Coronary artery (tissue), 2 donors: ENCODE results near the gene REXO1.
A peak's percentile ranks its signal among the peaks of the same experiment; 100 is the strongest.

Source experiments
- DNase-seq: peaks from one replicate; pipeline ENCODE4 v3.0.0-alpha.2; 2017; ENCODE audit warnings: low spot score
- H3K27ac ChIP-seq, 2 donors: fragments of 200-600 bp; sonication (generic); one replicate each; pipeline ENCODE4 v1.5.1; 2016 to 2019
- H3K4me3 ChIP-seq: fragments of 200-600 bp; sonication (generic); 2 replicates; pipeline ENCODE4 v1.5.1; 2016; ENCODE audit warnings: mild to moderate bottlenecking, moderate library complexity
- TF ChIP-seq, protein P1 (sequence below): fragments of 200-600 bp; sonication (generic); IDR thresholded peaks from one replicate; pipeline ENCODE4 v1.5.1; 2019; ENCODE audit warnings: antibody characterized with exemption

Gene REXO1

DNA sequence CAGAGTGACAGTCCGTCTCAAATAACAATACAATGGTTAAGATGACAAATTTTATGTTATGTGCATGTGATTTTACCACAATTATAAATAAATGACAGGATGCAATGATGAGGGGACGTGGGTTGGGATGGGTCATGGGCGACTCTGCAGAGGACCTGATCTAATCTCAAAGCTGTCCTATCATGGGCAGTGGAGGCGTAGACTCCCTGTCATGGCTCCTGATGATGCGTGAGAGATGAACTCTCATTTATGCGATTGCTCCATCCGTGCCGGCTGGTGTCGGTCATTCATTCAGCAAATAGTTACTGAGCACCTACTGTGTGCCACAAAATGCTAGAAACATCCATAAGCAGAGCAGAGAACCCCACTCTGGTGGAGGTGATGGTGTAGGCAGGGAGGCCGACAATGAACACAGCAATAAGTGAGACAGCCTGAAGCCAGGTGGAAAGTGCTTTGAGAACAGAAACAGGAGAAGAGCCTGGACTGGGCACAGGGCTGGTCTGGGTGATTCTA lies 1.7 kb upstream of the REXO1 start:
- DNase-seq, result no peak
- TF ChIP-seq, protein P1, sequence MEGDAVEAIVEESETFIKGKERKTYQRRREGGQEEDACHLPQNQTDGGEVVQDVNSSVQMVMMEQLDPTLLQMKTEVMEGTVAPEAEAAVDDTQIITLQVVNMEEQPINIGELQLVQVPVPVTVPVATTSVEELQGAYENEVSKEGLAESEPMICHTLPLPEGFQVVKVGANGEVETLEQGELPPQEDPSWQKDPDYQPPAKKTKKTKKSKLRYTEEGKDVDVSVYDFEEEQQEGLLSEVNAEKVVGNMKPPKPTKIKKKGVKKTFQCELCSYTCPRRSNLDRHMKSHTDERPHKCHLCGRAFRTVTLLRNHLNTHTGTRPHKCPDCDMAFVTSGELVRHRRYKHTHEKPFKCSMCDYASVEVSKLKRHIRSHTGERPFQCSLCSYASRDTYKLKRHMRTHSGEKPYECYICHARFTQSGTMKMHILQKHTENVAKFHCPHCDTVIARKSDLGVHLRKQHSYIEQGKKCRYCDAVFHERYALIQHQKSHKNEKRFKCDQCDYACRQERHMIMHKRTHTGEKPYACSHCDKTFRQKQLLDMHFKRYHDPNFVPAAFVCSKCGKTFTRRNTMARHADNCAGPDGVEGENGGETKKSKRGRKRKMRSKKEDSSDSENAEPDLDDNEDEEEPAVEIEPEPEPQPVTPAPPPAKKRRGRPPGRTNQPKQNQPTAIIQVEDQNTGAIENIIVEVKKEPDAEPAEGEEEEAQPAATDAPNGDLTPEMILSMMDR, result no peak

DNA sequence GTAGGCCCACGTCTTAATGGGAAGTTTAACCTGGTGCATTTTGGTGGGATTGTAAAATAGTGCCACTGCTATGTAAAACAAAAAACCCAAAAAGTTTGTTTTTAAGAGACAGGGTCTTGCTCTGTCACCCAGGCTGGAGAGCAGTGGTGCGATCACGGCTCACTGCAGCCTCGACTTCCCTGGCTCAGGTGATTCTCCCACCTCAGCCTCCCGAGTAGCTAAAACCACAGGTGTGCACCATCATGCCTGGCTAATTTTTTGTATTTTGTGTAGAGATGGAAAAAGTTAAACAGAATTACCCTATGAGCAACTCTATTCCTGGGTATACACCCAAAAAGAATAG lies 820 bp upstream of the REXO1 start:
- Histone ChIP-seq H3K27ac (no peak overlapping the region), H3K4me3 (peak overlapping the region; percentile 98)
- TF ChIP-seq, protein P1, result no peak
- no peak for DNase-seq

More for the DNA sequence above, 1.7 kb upstream of the REXO1 start:
- H3K4me3 ChIP-seq, result no peak overlapping the region
- no peak overlapping the region for H3K27ac ChIP-seq

DNA sequence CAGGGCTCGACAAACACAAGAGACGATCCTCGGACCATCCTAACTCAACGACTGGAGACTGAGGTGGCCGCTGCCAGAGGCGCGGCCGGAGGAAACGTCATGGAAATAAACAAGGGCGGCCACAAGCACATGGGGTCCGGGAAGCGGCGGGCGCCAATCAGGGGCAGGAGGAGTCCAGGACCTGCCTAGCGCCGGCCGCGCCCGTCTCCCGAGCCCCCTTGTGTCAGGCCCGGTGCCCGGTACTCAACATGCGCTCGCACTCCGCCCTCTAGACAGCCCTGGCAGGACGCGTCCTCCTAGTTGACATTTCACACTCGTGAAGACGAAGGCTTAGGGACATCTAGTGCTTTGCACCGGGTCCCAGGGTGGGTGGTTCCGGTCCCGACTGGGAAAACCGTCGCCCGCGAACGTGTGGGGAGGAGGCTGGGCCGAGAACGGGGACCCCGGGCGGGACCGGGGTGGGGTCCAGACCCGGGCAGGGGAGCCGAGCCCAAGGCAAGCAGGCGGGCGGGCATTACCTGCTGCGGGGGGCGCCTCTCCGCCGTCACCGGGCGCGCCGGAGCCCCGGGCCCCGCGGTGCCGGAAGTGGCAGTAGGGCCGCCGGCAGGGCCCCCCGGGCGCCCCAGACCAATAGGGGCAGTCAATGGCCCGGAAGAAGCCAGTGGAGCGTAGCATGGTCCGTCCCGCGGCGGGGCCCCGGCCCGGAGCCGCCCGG lies 442 bp downstream of the REXO1 start:
- DNase-seq, result no peak
- peak overlapping the region; percentile 98 for H3K4me3 ChIP-seq
- peak overlapping the region; percentile 96 to 98 for H3K27ac ChIP-seq
- TF ChIP-seq, protein P1, result no peak

DNA sequence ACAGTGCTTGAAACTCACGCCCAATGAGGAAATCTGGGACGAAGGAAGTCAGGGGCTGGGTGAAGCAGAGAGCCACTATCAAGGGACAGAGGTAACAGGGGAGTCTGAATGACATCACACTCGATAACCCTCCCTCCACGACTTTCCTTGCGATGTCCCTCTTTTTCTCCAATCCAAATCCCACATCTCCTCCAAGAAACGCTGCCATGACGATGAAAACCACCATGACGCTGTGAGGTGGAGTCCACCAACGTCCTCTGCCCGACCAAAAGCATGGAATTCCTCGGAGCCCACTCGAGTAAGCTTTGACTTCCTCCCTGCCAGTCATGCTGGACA lies 967 bp downstream of the REXO1 start:
- Histone ChIP-seq H3K4me3 (peak overlapping the region; percentile 98), H3K27ac (peak overlapping the region in 1 of 2 donors; percentile 96)
- DNase-seq, result no peak
- TF ChIP-seq, protein P1, result no peak

DNA sequence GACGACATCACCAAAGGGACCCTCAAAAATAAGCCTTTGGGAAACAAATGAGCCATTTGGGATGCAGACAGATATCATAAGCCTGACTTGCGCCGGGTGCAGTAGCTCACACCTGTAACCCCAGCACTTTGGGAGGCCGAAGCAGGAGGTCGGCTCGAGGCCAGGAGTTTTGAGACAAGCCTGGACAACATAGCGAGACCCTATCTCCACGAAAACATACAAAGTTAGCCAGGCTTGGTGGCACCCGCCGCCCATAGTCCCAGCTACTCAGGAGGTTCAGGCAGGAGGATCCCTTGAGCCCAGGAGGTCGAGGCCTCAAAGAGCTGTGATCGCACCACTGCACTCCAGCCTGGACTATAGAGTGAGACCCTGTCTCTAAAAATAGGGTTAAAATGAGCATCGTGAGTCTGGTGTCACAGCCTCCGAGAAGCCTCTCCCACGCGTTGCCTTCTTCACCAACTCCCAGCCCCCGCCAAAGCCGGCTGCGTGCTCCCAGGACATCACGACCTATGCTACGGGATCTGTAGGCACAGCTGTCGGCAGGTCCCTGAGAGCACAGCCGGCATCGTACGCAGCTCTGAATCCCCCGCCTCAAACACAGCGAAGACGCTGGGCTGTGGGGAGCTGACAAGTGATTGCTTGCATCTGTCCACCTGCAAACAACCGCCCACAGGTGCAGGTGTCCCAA lies 1.6 kb downstream of the REXO1 start:
- TF ChIP-seq, protein P1, result no peak
- Histone ChIP-seq H3K4me3 (peak overlapping the region; percentile 98), H3K27ac (no peak overlapping the region)
- DNase-seq, result no peak

DNA sequence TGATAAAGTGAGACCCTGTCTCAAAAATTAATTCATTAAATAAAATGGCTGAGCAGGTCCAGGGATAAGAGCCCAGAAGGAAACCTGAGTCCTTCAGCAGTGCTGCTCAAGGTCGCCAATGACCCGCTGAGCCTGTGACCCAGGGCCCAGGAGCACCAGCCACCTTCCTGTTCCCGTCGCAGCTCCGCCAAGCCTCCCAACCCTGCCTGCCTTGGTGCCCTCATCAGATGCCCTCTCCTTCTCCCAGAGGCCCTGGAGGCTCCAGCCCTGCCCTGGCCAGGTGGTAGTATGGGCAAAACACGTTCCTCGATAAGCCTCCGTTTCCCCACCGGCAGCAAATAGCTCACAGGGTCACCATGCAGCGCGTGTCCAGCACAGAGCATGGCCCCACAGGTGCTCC lies 2.6 kb downstream of the REXO1 start:
- Histone ChIP-seq H3K4me3 (no peak overlapping the region), H3K27ac (no peak overlapping the region)
- DNase-seq, result no peak
- TF ChIP-seq, protein P1, result no peak

DNA sequence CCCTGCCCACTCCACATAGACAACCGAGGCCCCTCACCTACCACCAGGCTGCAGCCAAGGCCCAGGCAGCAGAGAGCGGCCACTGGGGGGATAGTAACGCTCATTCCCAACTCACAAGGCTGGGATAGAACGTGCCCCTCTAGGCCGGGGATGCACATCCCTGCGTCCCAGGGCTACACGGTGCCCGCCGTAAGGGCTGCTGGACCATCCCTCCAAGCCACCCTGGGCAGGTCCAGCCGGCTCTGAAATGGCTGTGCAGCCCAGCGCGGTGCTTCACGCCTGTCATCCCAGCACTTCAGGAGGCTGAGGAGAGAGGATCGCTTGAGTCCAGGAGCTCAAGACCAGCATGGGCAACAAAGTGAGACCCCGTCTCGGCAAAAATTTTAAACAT lies 3.2 kb downstream of the REXO1 start:
- no peak for DNase-seq
- no peak overlapping the region for H3K27ac ChIP-seq
- H3K4me3 ChIP-seq, result no peak overlapping the region
- TF ChIP-seq, protein P1, result no peak
